HG03378 (cell line): ENCODE measurements around the gene TOB1.
"Not testable (repeated sequence)": the region's sequence is repeated elsewhere in the genome, so short reads cannot be mapped to it uniquely, and the experiment has no call there.

Experiments
- ATAC-seq: cut with Tn5 transposase; IDR thresholded peaks from one replicate; pipeline ENCODE4 v1.9.1; 2021; ENCODE audit warnings: mild to moderate bottlenecking, moderate library complexity; ENCODE audit not compliant: unreplicated experiment

Gene TOB1

GRCh38 chr17:50899005-50899460 is 32.9 kb upstream of the TOB1 start:
- ATAC-seq: no peak

- no peak for ATAC-seq
Observed at GRCh38 chr17:50898369-50899004, 32.3 kb upstream of the TOB1 start.

GRCh38 chr17:50894513-50894912 is 28.4 kb upstream of the TOB1 start:
- not testable (repeated sequence) for ATAC-seq

GRCh38 chr17:50893183-50893993 is 27.2 kb upstream of the TOB1 start:
- no peak for ATAC-seq

- ATAC-seq: no peak
Observed at GRCh38 chr17:50892101-50892776, 26.1 kb upstream of the TOB1 start.

GRCh38 chr17:50891577-50891989 is 25.4 kb upstream of the TOB1 start:
- ATAC-seq: no peak

- no peak for ATAC-seq
Observed at GRCh38 chr17:50890675-50891516, 24.7 kb upstream of the TOB1 start.

- ATAC-seq: no peak
Observed at GRCh38 chr17:50889528-50890118, 23.5 kb upstream of the TOB1 start.

- no peak for ATAC-seq
Observed at GRCh38 chr17:50887705-50888245, 21.6 kb upstream of the TOB1 start.

- ATAC-seq: no peak
Observed at GRCh38 chr17:50884439-50885311, 18.5 kb upstream of the TOB1 start.

- ATAC-seq: no peak
Observed at GRCh38 chr17:50883850-50884438, 17.8 kb upstream of the TOB1 start.

GRCh38 chr17:50882851-50883250 is 16.7 kb upstream of the TOB1 start:
- ATAC-seq: no peak

GRCh38 chr17:50881182-50881581 is 15.0 kb upstream of the TOB1 start:
- ATAC-seq: no peak

GRCh38 chr17:50879086-50879485 is 12.9 kb upstream of the TOB1 start:
- no peak for ATAC-seq

- no peak for ATAC-seq
Observed at GRCh38 chr17:50877838-50878237, 11.7 kb upstream of the TOB1 start.

GRCh38 chr17:50877042-50877441 is 10.9 kb upstream of the TOB1 start:
- ATAC-seq: not testable (repeated sequence)

GRCh38 chr17:50875074-50875473 is 8.9 kb upstream of the TOB1 start:
- no peak for ATAC-seq

GRCh38 chr17:50872710-50873424 is 6.7 kb upstream of the TOB1 start:
- ATAC-seq: no peak
